ENCODE data around the gene INPP5B. TPM values are rescaled to one million over a fixed set of nuclear protein-coding genes. Genes with fewer than 3 reads are reported as not detected.

INPP5B gene
- total RNA-seq, 3 donors from 2014 or later, result 21.5 to 37.9 (median 28.1) TPM

DNA sequence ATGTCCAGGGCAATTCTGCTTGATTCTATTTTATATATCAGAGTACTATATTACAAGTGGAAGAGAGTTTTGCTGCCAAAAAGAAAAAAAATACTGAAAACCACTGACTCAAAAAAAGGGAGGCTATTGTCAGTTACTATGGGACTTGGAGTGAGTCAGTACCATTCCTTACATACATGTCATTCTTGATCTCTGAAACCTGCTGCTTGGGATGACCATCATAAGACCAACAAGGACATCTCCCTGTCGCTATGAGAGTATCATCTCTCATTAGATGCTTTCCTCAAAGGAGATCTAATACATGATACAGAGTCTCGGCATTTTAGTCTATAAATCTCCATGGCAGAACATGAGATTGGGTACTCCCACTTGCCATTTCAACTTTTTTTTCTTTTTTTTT, 11.8 kb upstream of the INPP5B start:
- no peaks in the 10 kb centered on the region for H3K36me3 ChIP-seq (ENCODE audit: low read depth)
- intact Hi-C loops (cut with DNase I, micrococcal nuclease), result no loop called here
- ATAC-seq (no peak), DNase-seq (no peak)
- H3K9me3 ChIP-seq, result no peaks in the 10 kb centered on the region
- no peak overlapping the region for H3K4me3 ChIP-seq
- no peaks in the 10 kb centered on the region for H3K4me1 ChIP-seq (ENCODE audit: low read depth)
- TF ChIP-seq, protein P1, sequence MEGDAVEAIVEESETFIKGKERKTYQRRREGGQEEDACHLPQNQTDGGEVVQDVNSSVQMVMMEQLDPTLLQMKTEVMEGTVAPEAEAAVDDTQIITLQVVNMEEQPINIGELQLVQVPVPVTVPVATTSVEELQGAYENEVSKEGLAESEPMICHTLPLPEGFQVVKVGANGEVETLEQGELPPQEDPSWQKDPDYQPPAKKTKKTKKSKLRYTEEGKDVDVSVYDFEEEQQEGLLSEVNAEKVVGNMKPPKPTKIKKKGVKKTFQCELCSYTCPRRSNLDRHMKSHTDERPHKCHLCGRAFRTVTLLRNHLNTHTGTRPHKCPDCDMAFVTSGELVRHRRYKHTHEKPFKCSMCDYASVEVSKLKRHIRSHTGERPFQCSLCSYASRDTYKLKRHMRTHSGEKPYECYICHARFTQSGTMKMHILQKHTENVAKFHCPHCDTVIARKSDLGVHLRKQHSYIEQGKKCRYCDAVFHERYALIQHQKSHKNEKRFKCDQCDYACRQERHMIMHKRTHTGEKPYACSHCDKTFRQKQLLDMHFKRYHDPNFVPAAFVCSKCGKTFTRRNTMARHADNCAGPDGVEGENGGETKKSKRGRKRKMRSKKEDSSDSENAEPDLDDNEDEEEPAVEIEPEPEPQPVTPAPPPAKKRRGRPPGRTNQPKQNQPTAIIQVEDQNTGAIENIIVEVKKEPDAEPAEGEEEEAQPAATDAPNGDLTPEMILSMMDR (IDR thresholded peaks at IDR 0.05), result no peak

DNA sequence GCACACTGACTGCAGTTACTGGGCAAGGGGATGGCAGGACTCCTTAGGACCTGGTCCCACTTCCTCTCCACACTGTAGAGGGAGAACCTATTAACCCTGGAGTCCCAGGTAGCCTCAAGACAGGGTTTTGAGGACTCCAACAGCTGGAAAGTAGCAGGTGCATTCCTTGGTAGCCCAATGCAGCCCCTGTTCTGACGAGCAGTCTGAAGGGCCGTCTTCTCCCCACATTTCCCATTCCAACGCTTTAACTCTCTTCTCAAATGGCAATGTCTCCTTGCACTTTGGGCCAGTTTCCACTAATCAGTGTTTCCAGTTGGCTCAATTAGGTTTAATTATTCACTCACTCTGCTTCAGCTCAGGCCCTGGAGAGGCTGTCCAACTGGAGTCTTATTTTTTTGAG, 8.8 kb upstream of the INPP5B start:
- TF ChIP-seq, protein P1 (IDR thresholded peaks at IDR 0.05), result no peak
- intact Hi-C loops (cut with DNase I, micrococcal nuclease), result no loop called here
- Histone ChIP-seq H3K9me3 (no peaks in the 10 kb centered on the region), H3K4me1 (ENCODE audit: low read depth) (no peaks in the 10 kb centered on the region), H3K4me3 (no peak overlapping the region), H3K36me3 (ENCODE audit: low read depth) (no peaks in the 10 kb centered on the region)
- DNase-seq, result no peak
- no peak for ATAC-seq

DNA sequence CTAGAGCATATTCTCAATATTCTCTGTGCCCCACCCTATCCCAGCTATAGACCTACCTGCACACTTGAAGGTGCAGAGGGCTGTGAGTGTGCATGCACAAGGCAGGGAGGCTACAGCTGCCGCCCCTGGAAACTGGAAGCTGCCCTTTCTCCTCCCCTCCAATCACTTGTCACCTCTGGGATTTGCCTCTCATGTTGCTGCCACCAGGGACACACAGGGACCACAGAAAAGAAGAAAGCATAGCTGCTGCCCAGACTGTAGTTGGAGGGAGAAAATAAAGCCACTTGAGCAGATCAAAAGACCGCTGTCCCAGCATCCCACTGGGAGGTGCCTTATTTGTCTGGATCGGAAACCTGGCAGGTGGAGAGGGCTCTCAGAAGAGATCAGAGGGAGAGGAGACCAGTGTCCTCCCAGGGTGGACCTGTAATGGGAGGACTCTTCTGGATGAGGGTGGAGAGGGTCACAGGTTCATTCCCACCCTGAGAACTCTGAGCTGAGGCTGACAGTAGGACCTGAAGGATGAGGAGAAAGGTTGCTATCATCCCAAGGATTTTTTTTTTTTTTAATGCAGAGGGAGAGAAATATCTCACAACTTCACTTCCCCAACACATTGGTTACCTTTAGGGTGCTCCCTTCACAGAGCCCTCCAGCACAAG, 7.6 kb upstream of the INPP5B start:
- H3K36me3 ChIP-seq (ENCODE audit: low read depth), result no peaks in the 10 kb centered on the region
- no peak for ATAC-seq
- TF ChIP-seq, protein P1 (IDR thresholded peaks at IDR 0.05), result no peak
- intact Hi-C loops (cut with DNase I, micrococcal nuclease), result no loop called here
- H3K4me3 ChIP-seq, result no peak overlapping the region
- H3K9me3 ChIP-seq, result no peaks in the 10 kb centered on the region
- no peak for DNase-seq
- no peaks in the 10 kb centered on the region for H3K4me1 ChIP-seq (ENCODE audit: low read depth)

DNA sequence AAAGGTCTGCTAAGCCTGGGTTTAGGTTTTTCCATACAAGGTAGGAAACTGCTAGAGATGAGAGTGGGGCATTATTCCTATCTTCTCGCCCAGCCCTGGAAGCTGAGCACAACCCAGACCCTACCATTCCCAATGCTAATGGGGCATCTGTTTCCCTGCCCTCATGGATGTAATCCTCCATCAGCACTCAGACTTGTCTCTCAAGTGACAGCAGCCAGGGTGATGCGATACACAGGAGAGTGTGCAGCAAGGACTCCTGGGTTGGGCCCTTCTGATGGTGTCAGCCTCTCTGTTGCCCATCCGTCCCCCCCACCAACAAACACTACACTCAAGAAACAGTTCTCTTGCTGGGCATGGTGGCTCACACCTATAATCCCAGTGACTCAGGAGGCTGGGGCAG, 5.9 kb upstream of the INPP5B start:
- no peaks in the 10 kb centered on the region for H3K9me3 ChIP-seq
- ATAC-seq (no peak), DNase-seq (no peak)
- TF ChIP-seq, protein P1 (IDR thresholded peaks at IDR 0.05), result no peak
- no peaks in the 10 kb centered on the region for H3K36me3 ChIP-seq (ENCODE audit: low read depth)
- H3K4me3 ChIP-seq, result no peak overlapping the region
- H3K4me1 ChIP-seq (ENCODE audit: low read depth), result no peaks in the 10 kb centered on the region
- intact Hi-C loops (cut with DNase I, micrococcal nuclease), result no loop called here

DNA sequence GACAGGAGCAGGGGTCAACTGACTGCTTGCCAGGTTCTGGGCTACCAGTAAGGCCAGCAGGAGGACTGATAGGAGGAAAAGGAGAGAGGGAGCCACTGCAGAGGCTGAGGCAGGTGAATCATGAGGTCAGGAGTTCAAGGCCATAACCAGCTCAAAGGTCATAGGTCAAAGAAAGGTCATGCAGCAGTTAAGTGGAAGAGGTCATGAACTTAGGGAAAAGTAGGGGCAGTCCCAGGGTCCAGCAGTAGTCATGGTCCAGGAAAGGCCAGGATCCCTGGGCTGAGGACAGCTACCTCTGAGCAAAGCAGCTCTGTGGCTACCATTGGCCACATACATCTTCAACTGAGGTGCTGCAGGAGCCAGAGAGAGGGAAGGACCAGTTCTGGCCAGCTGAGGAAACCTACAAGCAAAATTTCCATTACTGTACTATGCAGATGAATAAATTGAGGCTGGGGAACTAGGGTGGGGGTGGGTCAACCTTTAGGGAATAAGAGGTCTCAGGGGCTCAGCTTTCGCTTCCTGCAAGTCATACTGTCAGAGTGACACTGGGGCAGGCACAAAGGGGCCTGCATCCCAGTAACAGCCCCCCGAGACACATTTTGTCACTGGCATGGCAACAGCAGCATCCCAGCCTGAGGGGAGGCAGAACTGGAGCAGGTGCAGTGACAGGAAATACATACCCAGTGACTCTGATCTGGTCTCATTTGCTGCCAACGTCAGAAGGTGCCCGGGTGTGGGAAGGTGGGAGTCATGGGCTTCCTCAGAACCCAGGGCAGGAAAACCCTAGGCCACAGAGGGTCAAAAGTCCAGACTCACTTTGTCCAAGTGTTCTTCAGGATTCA, 5.2 kb upstream of the INPP5B start:
- TF ChIP-seq, protein P1 (IDR thresholded peaks at IDR 0.05), result no peak
- DNase-seq, result no peak
- intact Hi-C loops (cut with DNase I, micrococcal nuclease), result no loop called here

More for the DNA sequence above, 5.2 kb upstream of the INPP5B start:
- H3K4me3 ChIP-seq, result no peak overlapping the region
- H3K4me1 ChIP-seq (ENCODE audit: low read depth), result no peaks in the 10 kb centered on the region
- H3K36me3 ChIP-seq (ENCODE audit: low read depth), result no peaks in the 10 kb centered on the region
- ATAC-seq, result no peak
- H3K9me3 ChIP-seq, result no peaks in the 10 kb centered on the region
